ENCODE results near the gene GDPGP1.

GRCh38 chr15:90189781-90190467 lies 44.1 kb upstream of the GDPGP1 start:
- no peak for TF ChIP-seq CTCF (conservative IDR thresholded peaks at IDR 0.05; ENCODE audit: low read depth, low read length)
- no peak for TF ChIP-seq EZH2 (IDR thresholded peaks at IDR 0.05; ENCODE audit: borderline replicate concordance, low read depth, low read length, poor library complexity, severe bottlenecking)

Measured in A673 (cell line).